K562 (cell line): ENCODE results near the gene DNAJC25. TPM values are rescaled to one million over a fixed set of nuclear protein-coding genes. Genes with fewer than 3 reads are reported as not detected.

Source experiments
- ARID3B ChIP-seq: fragments of 250-450 bp; sonication (Bioruptor Pico); IDR thresholded peaks from 2 replicates; pipeline ENCODE4 v1.4.0; 2020; ENCODE audit warnings: borderline replicate concordance
- CEBPG ChIP-seq, 3 experiments: fragments of 200-800 bp in 1 of 3; sonication (Bioruptor generic) in 1 of 3; sonication (generic) in 1 of 3; formaldehyde crosslinking in 1 of 3; IDR thresholded peaks in 2 of 3; conservative IDR thresholded peaks in 1 of 3; 2 replicates each; pipeline versions ENCODE4 v1.6.1 to v1.8.0; 2016 to 2022; ENCODE audit warnings: missing compliant biosample characterization in 2 of 3, missing genetic modification characterization in 2 of 3, mild to moderate bottlenecking in 1 of 3, missing genetic modification reagents in 1 of 3
- CREB3 ChIP-seq: fragments of 450-650 bp; conservative IDR thresholded peaks from 2 replicates; pipeline ENCODE4 v1.6.1; 2016; ENCODE audit warnings: missing genetic modification characterization, low read depth, mild to moderate bottlenecking, missing compliant biosample characterization, moderate library complexity
- TSHZ1 ChIP-seq: fragments of 250-450 bp; sonication (Bioruptor Pico); IDR thresholded peaks from 2 replicates; pipeline ENCODE4 v1.4.0; 2020; ENCODE audit warnings: mild to moderate bottlenecking, moderate library complexity
- VEZF1 ChIP-seq: fragments of 200-800 bp; sonication (Bioruptor generic); IDR thresholded peaks from 2 replicates; pipeline ENCODE4 v1.6.1; 2017; ENCODE audit warnings: missing genetic modification characterization, missing compliant biosample characterization
- ZNF740 ChIP-seq, 3 experiments: fragments of 200-800 bp in 1 of 3; sonication (Bioruptor generic) in 1 of 3; sonication (generic) in 1 of 3; formaldehyde crosslinking in 1 of 3; IDR thresholded peaks; 2 replicates each; pipeline versions ENCODE4 v1.6.1 to v1.8.0; 2016 to 2022; ENCODE audit warnings: mild to moderate bottlenecking in 2 of 3, missing compliant biosample characterization in 2 of 3, missing genetic modification characterization in 2 of 3, missing genetic modification reagents in 1 of 3
- polyA plus RNA-seq, 8 experiments: library from polyadenylated mRNA; depleted of rRNA in 4 of 8; stranded (reverse) in 5 of 8; unstranded in 3 of 8; fragments of >200 nt; fragmentation: Nextera tagmentation in 2 of 8; fragmentation: Illumina TruSeq in 1 of 8; extraction: Ambion mirVana in 2 of 8; extraction: Trizol in 1 of 8; gene quantifications; 2 replicates each; pipeline versions ENCODE4 v1.2.1 to v1.2.3, GENCODE V29; 2011 to 2014; ENCODE audit warnings: inconsistent platforms in 1 of 8, missing spikeins in 1 of 8
- total RNA-seq, 7 experiments: library from RNA; depleted of rRNA in 6 of 7; stranded (reverse); fragments of >200 nt in 6 of 7; fragmentation: Illumina TruSeq in 2 of 7; extraction: Trizol in 2 of 7; gene quantifications; 2 replicates each; pipeline versions ENCODE4 v1.2.1 to v1.2.3, GENCODE V29; 2011 to 2021; ENCODE audit warnings: low replicate concordance in 1 of 7

The DNAJC25 gene
- total and polyA plus RNA-seq, 9 of the 15 experiments (the other 6 are each of a cell fraction or from before 2014, with no cell fraction given): 3.7 to 11.2 (median 7.1) TPM

- no peak for TF ChIP-seq ARID3B (CRISPR knock-in tag)
- TF ChIP-seq CEBPG (CRISPR knock-in tag; IDR thresholded peaks at IDR 0.05): no peak
- no peak for TF ChIP-seq CEBPG (tag; conservative IDR thresholded peaks at IDR 0.05 in 1 of 2, IDR thresholded peaks at IDR 0.05 in 1 of 2)
- no peak for TF ChIP-seq ZNF740 (CRISPR knock-in tag; IDR thresholded peaks at IDR 0.05)
- TF ChIP-seq ZNF740 (tag; IDR thresholded peaks at IDR 0.05): no peak
- TF ChIP-seq VEZF1: no peak
- no peak for TF ChIP-seq TSHZ1 (CRISPR knock-in tag)
- TF ChIP-seq CREB3 (tag): no peak
Observed at GRCh38 chr9:111649016-111649415, 17.9 kb downstream of the DNAJC25 start (continued).
